Activated B cell treated with CpG ODN at 0.5 μM for 24 hours (primary cell): ENCODE measurements around the gene STARD9. TPM values are rescaled to one million over a fixed set of nuclear protein-coding genes. Genes with fewer than 3 reads are reported as not detected.

Source experiments
- ATAC-seq: fragments of 200-7000 bp; cut with Tn5 transposase; one replicate; pipeline ENCODE4 v1.10.0; 2021; ENCODE audit warnings: low read depth, mild to moderate bottlenecking, moderate library complexity
- CTCF ChIA-PET: fragments of 350-600 bp; sonication (Branson Sonifier 250); formaldehyde crosslinking; loops from one replicate; lab custom pipeline; 2021; ENCODE audit warnings: antibody characterized with exemption; lab: Charles Lee
- POLR2A ChIA-PET: fragments of 350-600 bp; sonication (Branson Sonifier 250); formaldehyde crosslinking; loops from one replicate; lab custom pipeline; 2021; ENCODE audit warnings: antibody characterized with exemption; lab: Charles Lee
- DNase-seq: peaks from one replicate; pipeline ENCODE4 v3.0.0; 2022
- H3K27ac Mint-ChIP-seq: one replicate; pipeline ENCODE4 v1.8.0; 2020; ENCODE audit warnings: mixed read lengths
- H3K27me3 Mint-ChIP-seq: one replicate; pipeline ENCODE4 v1.8.0; 2021; ENCODE audit warnings: mixed read lengths
- H3K36me3 Mint-ChIP-seq: one replicate; pipeline ENCODE4 v1.8.0; 2021; ENCODE audit warnings: low read depth, mixed read lengths
- H3K4me1 Mint-ChIP-seq: one replicate; pipeline ENCODE4 v1.8.0; 2021; ENCODE audit warnings: mixed read lengths
- H3K4me3 Mint-ChIP-seq: one replicate; pipeline ENCODE4 v1.8.0; 2020; ENCODE audit warnings: mild to moderate bottlenecking, mixed read lengths
- H3K9me3 Mint-ChIP-seq: one replicate; pipeline ENCODE4 v1.8.0; 2020; ENCODE audit warnings: mixed read lengths
- intact Hi-C: fragments of 100-400 bp; cut with micrococcal nuclease; formaldehyde crosslinking; loops from one replicate; pipeline ENCODE4 v1.15.1; 2024
- total RNA-seq: library from RNA; stranded (reverse); gene quantifications from 2 replicates; pipeline ENCODE4 v1.2.3, GENCODE V29; 2022
- TF ChIP-seq, protein P1 (sequence below): fragments of 200-600 bp; IDR thresholded peaks from one replicate; pipeline ENCODE4 v1.8.0; 2022; ENCODE audit warnings: antibody characterized with exemption, mild to moderate bottlenecking

The STARD9 gene
- total RNA-seq, 1 donor from 2014 or later = 7.1 TPM

DNA sequence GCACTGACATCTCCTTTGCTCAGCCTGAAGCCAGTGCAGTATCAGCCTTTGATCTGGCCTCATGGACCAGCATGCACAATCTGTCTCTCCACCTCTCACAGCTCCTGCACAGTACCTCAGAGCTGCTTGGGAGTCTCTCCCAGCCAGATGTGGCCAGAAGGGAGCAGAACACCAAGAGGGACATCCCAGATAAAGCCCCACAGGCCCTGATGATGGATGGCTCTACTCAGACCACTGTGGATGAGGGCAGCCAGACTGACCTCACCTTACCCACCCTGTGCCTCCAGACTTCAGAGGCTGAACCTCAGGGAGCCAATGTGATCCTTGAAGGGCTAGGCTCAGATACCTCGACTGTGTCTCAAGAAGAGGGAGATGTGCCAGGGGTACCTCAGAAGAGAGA, 117.1 kb downstream of the STARD9 start:
- H3K27me3 Mint-ChIP-seq = no peaks in the 10 kb centered on the region
- no peaks in the 10 kb centered on the region for H3K4me1 Mint-ChIP-seq
- TF ChIP-seq, protein P1, sequence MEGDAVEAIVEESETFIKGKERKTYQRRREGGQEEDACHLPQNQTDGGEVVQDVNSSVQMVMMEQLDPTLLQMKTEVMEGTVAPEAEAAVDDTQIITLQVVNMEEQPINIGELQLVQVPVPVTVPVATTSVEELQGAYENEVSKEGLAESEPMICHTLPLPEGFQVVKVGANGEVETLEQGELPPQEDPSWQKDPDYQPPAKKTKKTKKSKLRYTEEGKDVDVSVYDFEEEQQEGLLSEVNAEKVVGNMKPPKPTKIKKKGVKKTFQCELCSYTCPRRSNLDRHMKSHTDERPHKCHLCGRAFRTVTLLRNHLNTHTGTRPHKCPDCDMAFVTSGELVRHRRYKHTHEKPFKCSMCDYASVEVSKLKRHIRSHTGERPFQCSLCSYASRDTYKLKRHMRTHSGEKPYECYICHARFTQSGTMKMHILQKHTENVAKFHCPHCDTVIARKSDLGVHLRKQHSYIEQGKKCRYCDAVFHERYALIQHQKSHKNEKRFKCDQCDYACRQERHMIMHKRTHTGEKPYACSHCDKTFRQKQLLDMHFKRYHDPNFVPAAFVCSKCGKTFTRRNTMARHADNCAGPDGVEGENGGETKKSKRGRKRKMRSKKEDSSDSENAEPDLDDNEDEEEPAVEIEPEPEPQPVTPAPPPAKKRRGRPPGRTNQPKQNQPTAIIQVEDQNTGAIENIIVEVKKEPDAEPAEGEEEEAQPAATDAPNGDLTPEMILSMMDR = no peak
- no peak overlapping the region for H3K27ac Mint-ChIP-seq
- ATAC-seq (no peak), DNase-seq (no peak)
- intact Hi-C loops = no loop called here
- no peak overlapping the region for H3K4me3 Mint-ChIP-seq
- CTCF ChIA-PET = no interaction called here
- POLR2A ChIA-PET = no interaction called here
- no peaks in the 10 kb centered on the region for H3K36me3 Mint-ChIP-seq
- H3K9me3 Mint-ChIP-seq = no peaks in the 10 kb centered on the region

DNA sequence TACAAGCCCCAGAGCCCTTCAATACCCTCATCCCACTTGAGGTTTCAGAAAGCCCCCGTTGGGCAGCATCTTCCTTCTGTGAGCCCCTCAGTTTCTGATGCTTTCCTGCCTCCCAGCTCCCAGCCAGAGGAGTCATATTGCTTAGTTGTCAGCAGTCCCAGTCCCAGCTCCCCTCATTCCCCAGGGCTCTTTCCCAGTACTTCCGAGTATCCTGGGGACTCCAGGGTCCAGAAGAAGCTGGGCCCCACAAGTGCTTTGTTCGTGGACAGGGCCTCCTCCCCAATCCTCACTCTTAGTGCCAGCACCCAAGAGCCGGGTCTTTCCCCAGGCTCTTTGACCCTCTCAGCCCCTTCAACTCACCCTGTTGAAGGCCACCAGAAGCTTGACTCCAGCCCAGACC, 117.6 kb downstream of the STARD9 start:
- Mint-ChIP-seq H3K9me3 (no peaks in the 10 kb centered on the region), H3K27ac (no peak overlapping the region), H3K27me3 (no peaks in the 10 kb centered on the region), H3K36me3 (peaks cover 2% of the 10 kb centered on the region), H3K4me3 (no peak overlapping the region), H3K4me1 (no peaks in the 10 kb centered on the region)
- intact Hi-C loops = no loop called here
- TF ChIP-seq, protein P1 = no peak
- CTCF ChIA-PET = no interaction called here
- POLR2A ChIA-PET = no interaction called here
- DNase-seq (no peak), ATAC-seq (no peak)

- H3K27ac Mint-ChIP-seq = no peak overlapping the region
- peaks cover 2% of the 10 kb centered on the region for H3K36me3 Mint-ChIP-seq
- TF ChIP-seq, protein P1 = no peak
- no peaks in the 10 kb centered on the region for H3K27me3 Mint-ChIP-seq
- ATAC-seq (no peak), DNase-seq (no peak)
- no peaks in the 10 kb centered on the region for H3K9me3 Mint-ChIP-seq
- POLR2A ChIA-PET = no interaction called here
- no peaks in the 10 kb centered on the region for H3K4me1 Mint-ChIP-seq
- CTCF ChIA-PET = no interaction called here
- H3K4me3 Mint-ChIP-seq = no peak overlapping the region
- intact Hi-C loops = no loop called here
These were observed 118.1 kb downstream of the STARD9 start for GRCh38 chr15:42693496-42693895.

GRCh38 chr15:42693942-42694341, 118.5 kb downstream of the STARD9 start:
- Mint-ChIP-seq H3K9me3 (no peaks in the 10 kb centered on the region), H3K4me3 (no peak overlapping the region), H3K36me3 (peaks cover 2% of the 10 kb centered on the region), H3K4me1 (no peaks in the 10 kb centered on the region), H3K27me3 (no peaks in the 10 kb centered on the region), H3K27ac (no peak overlapping the region)
- intact Hi-C loops = no loop called here
- ATAC-seq (no peak), DNase-seq (no peak)
- TF ChIP-seq, protein P1 = no peak
- ChIA-PET CTCF (no interaction called here), POLR2A (no interaction called here)

- no peak overlapping the region for H3K27ac Mint-ChIP-seq
- H3K36me3 Mint-ChIP-seq = peaks cover 4% of the 10 kb centered on the region
- POLR2A ChIA-PET = no interaction called here
- CTCF ChIA-PET = no interaction called here
- H3K4me1 Mint-ChIP-seq = no peaks in the 10 kb centered on the region
- intact Hi-C loops = no loop called here
- no peak for ATAC-seq
- H3K4me3 Mint-ChIP-seq = no peak overlapping the region
- TF ChIP-seq, protein P1 = no peak
- H3K27me3 Mint-ChIP-seq = no peaks in the 10 kb centered on the region
- H3K9me3 Mint-ChIP-seq = no peaks in the 10 kb centered on the region
- DNase-seq = no peak
These were observed 119.0 kb downstream of the STARD9 start for GRCh38 chr15:42694398-42694797.
